ENCODE data around the gene OSBPL9.
"Not testable (repeated sequence)": the region's sequence is repeated elsewhere in the genome, so short reads cannot be mapped to it uniquely, and the experiment has no call there.

OSBPL9 gene

DNA sequence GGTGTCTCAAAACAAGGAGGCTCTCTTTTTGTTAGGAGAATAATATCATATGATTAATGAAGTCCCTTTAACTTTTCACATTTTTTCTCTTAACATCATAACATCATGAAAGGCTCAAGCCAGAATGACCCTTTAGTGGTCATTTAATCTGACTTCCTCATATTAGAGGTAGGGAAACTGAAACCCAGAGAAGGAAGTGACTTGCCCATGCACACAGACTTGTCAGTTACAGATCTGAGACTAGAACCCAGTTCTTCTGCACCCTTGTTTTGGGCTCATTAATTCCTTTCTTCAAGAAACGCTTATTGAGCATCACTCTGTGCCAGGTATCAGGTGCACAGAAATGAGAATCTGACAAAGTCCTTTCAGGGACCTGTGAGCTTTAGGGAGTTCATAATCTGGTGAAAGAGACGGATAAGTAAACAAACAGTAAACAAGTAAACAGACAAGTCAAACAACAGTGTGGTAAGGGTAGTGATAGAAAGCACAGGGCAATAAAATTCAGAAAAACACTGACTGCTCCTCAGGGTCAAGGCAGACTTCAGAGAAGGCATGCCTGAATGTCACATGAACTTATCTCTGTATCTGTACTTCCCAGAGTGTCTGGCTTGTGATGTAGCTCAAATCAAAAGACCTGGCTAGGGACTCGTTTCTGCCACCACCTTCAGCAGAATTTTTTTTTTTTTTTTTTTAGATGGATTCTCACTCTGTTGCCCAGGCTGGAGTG, 38.3 kb upstream of the OSBPL9 start:
- peaks cover 8% of the 10 kb centered on the region for H3K4me1 ChIP-seq (ENCODE audit: control insufficient read depth, insufficient read depth, low read length)
- H3K36me3 ChIP-seq (ENCODE audit: control insufficient read depth, insufficient read depth, low read length) = no peaks in the 10 kb centered on the region
- H3K9me3 ChIP-seq (ENCODE audit: control insufficient read depth, low read length) = no peaks in the 10 kb centered on the region
- H3K4me3 ChIP-seq (ENCODE audit: low read length) = no peak overlapping the region
- no peak overlapping the region for H3K9ac ChIP-seq (ENCODE audit: low read length)
- H3K27me3 ChIP-seq (ENCODE audit: control insufficient read depth, insufficient read depth, low read length) = no peaks in the 10 kb centered on the region

DNA sequence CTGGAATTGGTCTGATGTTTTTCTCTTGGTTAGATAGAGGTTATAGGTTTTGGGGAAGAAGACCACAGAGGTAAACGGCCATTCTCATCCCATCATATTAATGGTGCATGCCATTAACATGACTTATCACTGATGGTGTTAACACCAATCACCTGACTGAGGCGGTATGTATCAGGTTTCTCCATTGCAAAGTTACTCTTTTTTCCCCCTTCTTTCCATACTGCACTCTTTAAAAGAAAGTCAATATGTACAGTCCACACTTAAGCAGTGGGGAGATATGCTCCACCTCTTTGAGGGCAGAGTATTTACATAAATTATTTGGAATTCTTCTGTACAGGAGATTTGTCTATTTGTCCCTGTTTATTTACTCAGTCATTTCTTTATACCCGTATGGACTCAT, 35.7 kb upstream of the OSBPL9 start:
- no peaks in the 10 kb centered on the region for H3K36me3 ChIP-seq (ENCODE audit: control insufficient read depth, insufficient read depth, low read length)
- H3K4me3 ChIP-seq (ENCODE audit: low read length) = no peak overlapping the region
- no peak overlapping the region for H3K9ac ChIP-seq (ENCODE audit: low read length)
- H3K4me1 ChIP-seq (ENCODE audit: control insufficient read depth, insufficient read depth, low read length) = peaks cover 8% of the 10 kb centered on the region
- H3K9me3 ChIP-seq (ENCODE audit: control insufficient read depth, low read length) = no peaks in the 10 kb centered on the region
- no peaks in the 10 kb centered on the region for H3K27me3 ChIP-seq (ENCODE audit: control insufficient read depth, insufficient read depth, low read length)

DNA sequence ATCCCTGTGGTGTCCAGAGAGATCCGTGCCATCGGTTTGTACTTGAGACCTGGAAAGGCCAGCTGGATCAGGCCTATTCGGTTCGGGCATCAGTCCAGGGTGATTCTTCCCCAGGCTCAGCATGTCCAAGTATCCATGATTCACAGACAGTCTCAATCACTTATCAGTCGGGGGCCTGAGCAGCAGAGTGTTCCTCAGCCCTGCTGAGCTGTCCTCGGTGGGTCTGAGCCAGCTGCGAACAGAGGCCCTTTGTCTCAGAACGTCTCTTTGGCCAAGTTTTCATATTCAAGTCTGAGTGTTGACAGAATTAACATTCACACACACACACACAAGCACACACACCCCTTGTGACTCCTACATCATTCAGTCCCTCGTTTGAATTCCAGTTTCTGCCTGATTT, 33.4 kb upstream of the OSBPL9 start:
- no peak overlapping the region for H3K9ac ChIP-seq (ENCODE audit: low read length)

DNA sequence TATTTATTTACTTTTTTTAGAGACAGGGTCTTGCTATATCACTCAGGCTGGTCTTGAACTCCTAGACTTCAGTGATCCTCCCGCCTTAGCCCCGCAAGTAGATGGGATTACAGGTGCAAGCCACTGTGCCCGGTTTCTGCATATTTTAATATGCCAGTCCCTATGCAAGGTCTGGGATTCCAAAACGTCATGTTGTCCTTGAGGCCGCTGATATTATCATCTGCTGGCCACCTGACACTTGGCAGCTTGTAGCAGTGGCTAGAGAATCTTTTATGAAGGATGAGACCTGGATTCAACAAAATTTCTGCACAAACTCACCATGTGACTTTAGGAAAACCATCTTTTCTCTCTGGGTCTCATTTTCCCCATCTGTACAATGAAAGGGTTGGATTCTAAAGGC, 32.9 kb upstream of the OSBPL9 start:
- Histone ChIP-seq H3K4me3 (ENCODE audit: low read length) (no peak overlapping the region), H3K27me3 (ENCODE audit: control insufficient read depth, insufficient read depth, low read length) (no peaks in the 10 kb centered on the region), H3K4me1 (ENCODE audit: control insufficient read depth, insufficient read depth, low read length) (peaks cover 4% of the 10 kb centered on the region), H3K36me3 (ENCODE audit: control insufficient read depth, insufficient read depth, low read length) (no peaks in the 10 kb centered on the region), H3K9ac (ENCODE audit: low read length) (no peak overlapping the region), H3K9me3 (ENCODE audit: control insufficient read depth, low read length) (no peaks in the 10 kb centered on the region)

More for the DNA sequence above, 33.4 kb upstream of the OSBPL9 start:
- H3K9me3 ChIP-seq (ENCODE audit: control insufficient read depth, low read length) = no peaks in the 10 kb centered on the region
- no peak overlapping the region for H3K4me3 ChIP-seq (ENCODE audit: low read length)
- no peaks in the 10 kb centered on the region for H3K27me3 ChIP-seq (ENCODE audit: control insufficient read depth, insufficient read depth, low read length)
- peaks cover 7% of the 10 kb centered on the region for H3K4me1 ChIP-seq (ENCODE audit: control insufficient read depth, insufficient read depth, low read length)
- H3K36me3 ChIP-seq (ENCODE audit: control insufficient read depth, insufficient read depth, low read length) = no peaks in the 10 kb centered on the region

DNA sequence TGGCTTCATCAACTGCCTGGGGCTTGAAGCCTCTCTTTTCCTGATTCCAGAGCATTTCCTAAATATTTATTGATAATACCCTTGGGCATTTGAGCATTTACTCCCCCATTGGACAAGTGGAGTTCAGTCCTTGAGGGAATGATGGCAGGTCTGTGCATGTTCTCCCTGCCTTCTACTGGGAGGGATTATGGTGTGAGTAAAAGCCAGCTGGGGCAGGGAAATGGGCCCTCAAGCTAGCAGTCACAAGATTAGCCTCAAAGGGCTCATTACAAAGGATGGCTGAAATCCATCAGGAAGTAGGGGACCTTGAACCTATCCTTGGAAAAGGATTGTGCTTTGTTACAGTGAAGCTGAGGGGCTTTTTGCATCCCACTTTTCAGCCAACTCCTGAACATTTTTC, 24.2 kb upstream of the OSBPL9 start:
- Histone ChIP-seq H3K4me3 (ENCODE audit: low read length) (no peak overlapping the region), H3K9ac (ENCODE audit: low read length) (no peak overlapping the region), H3K27me3 (ENCODE audit: control insufficient read depth, insufficient read depth, low read length) (no peaks in the 10 kb centered on the region)

DNA sequence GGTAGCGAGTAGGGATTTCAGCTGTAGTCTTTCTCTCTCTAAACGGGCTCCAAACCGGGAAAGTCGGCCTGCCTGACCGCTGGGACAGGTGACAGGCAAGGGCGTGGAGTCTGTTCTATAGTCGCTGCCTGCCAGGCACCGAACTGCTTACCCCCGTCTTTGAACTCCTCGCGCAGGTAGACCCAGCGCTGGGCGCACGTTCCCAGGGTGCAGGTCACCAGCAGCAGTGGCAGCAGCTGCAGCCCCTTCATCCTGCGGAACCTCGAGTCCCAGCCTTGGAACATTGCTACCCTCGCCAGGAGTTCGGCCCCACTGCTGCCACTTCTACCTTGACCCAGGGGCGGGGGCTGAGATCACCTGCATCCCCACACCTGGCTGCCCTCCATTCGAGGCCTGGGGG, 22.2 kb upstream of the OSBPL9 start:
- Histone ChIP-seq H3K9ac (ENCODE audit: low read length) (no peak overlapping the region), H3K4me1 (ENCODE audit: control insufficient read depth, insufficient read depth, low read length) (no peaks in the 10 kb centered on the region), H3K27me3 (ENCODE audit: control insufficient read depth, insufficient read depth, low read length) (peaks cover 3% of the 10 kb centered on the region), H3K4me3 (ENCODE audit: low read length) (no peak overlapping the region), H3K36me3 (ENCODE audit: control insufficient read depth, insufficient read depth, low read length) (no peaks in the 10 kb centered on the region), H3K9me3 (ENCODE audit: control insufficient read depth, low read length) (no peaks in the 10 kb centered on the region)

More for the DNA sequence above, 24.2 kb upstream of the OSBPL9 start:
- no peaks in the 10 kb centered on the region for H3K36me3 ChIP-seq (ENCODE audit: control insufficient read depth, insufficient read depth, low read length)
- H3K4me1 ChIP-seq (ENCODE audit: control insufficient read depth, insufficient read depth, low read length) = no peaks in the 10 kb centered on the region
- H3K9me3 ChIP-seq (ENCODE audit: control insufficient read depth, low read length) = no peaks in the 10 kb centered on the region

DNA sequence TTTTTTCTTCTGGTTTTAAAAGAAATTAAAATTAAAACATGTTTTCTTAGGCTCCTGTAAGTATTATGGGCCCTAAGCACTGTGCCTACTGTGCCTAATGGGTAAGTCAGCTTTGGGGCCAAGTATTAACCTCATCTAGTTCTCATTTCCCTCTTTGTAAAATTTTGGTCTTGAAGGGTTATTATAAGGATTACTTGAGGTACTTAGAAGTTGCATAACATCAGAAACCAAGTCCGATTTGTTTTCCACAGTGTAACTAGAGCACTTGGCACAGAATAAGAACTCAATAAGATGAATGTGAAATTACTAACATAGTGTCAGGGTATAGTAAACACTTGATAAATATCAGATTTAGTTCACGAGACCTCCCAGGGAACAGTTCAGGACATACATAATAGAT, 16.4 kb upstream of the OSBPL9 start:
- no peak overlapping the region for H3K4me3 ChIP-seq (ENCODE audit: low read length)
- H3K36me3 ChIP-seq (ENCODE audit: control insufficient read depth, insufficient read depth, low read length) = no peaks in the 10 kb centered on the region
- H3K9me3 ChIP-seq (ENCODE audit: control insufficient read depth, low read length) = no peaks in the 10 kb centered on the region

DNA sequence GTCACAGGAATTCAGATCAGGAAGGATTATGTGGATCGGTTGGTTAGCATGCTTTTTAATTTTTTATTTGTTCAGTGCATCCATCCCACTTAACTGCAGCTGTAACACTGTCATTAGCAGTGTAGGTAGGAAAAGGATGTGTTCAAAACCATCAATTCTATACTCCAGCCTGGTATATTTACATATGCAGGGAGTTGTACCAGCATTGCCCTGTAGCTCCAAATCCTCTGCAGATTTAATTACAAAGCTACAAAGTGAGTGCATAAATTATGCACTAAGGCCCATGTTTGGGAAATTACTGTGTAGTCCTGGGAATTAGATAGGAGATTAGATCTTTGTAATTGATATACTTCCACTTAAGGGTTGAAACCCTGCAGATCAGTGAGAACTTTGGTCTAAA, 15.9 kb upstream of the OSBPL9 start:
- Histone ChIP-seq H3K9ac (ENCODE audit: low read length) (no peak overlapping the region), H3K36me3 (ENCODE audit: control insufficient read depth, insufficient read depth, low read length) (no peaks in the 10 kb centered on the region), H3K27me3 (ENCODE audit: control insufficient read depth, insufficient read depth, low read length) (peaks cover 3% of the 10 kb centered on the region), H3K4me3 (ENCODE audit: low read length) (no peak overlapping the region), H3K4me1 (ENCODE audit: control insufficient read depth, insufficient read depth, low read length) (no peaks in the 10 kb centered on the region), H3K9me3 (ENCODE audit: control insufficient read depth, low read length) (no peaks in the 10 kb centered on the region)

More for the DNA sequence above, 16.4 kb upstream of the OSBPL9 start:
- H3K27me3 ChIP-seq (ENCODE audit: control insufficient read depth, insufficient read depth, low read length) = peaks cover 3% of the 10 kb centered on the region
- H3K9ac ChIP-seq (ENCODE audit: low read length) = no peak overlapping the region
- H3K4me1 ChIP-seq (ENCODE audit: control insufficient read depth, insufficient read depth, low read length) = no peaks in the 10 kb centered on the region

DNA sequence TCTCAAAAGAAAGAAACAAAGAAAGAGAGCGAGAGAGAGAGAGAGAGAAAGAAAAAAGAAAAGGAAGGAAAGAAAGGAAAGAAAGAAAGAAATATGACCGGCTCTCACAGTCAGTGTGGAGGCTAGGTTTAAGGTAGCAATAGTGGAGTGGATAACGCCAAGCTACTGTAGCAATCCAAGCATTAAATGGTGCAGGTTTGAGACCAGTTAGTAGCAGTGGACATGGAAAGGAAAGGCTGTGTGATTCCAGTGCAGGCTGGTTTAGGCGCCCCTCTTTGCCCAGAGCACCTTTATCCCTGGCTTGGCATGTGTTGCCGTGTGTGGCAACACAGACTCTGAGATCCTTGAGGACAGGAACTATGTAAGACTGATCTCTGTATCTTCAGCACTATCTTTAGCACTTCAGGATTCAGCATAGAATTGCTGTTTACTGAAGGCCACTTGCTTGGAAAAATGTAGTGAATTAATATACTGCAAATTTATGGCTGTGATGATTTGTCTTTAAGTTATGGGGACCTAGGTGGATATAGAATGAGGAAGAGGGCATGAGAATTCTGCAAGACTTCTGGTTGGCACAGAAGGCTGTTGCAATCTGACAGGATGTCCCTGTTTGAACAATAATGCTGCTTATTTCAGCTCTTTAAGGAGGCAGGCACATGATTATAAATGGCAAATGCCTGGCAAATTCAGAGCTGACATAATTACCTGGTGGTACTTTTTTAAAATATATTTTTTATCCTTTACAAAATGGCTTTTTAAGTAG, 10.8 kb upstream of the OSBPL9 start:
- H3K4me1 ChIP-seq (ENCODE audit: control insufficient read depth, insufficient read depth, low read length) = no peaks in the 10 kb centered on the region
- no peak overlapping the region for H3K9ac ChIP-seq (ENCODE audit: low read length)
- no peak overlapping the region for H3K4me3 ChIP-seq (ENCODE audit: low read length)
- no peaks in the 10 kb centered on the region for H3K36me3 ChIP-seq (ENCODE audit: control insufficient read depth, insufficient read depth, low read length)
- H3K9me3 ChIP-seq (ENCODE audit: control insufficient read depth, low read length) = no peaks in the 10 kb centered on the region
- H3K27me3 ChIP-seq (ENCODE audit: control insufficient read depth, insufficient read depth, low read length) = no peaks in the 10 kb centered on the region

DNA sequence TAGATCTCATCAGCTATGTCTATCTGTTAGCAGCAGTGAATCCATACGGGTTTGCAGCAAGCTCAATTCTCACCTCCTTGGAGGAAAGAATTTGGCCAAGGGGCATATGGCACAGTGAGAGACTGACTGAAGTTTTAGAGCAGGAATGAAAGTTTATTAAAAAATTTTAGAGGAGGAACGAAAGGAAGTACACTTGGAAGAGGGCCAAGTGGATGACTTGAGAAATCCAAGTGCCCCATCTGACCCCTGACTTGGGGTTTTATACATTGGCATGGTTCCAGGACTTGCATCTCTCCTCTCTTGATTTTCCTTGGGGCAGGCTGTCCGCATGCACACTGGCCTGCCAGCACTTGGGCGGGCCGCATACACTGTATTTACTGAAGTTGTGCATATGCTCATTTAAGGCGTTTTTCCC, 9.2 kb upstream of the OSBPL9 start:
- no peaks in the 10 kb centered on the region for H3K36me3 ChIP-seq (ENCODE audit: control insufficient read depth, insufficient read depth, low read length)
- H3K9ac ChIP-seq (ENCODE audit: low read length) = no peak overlapping the region
- H3K4me1 ChIP-seq (ENCODE audit: control insufficient read depth, insufficient read depth, low read length) = no peaks in the 10 kb centered on the region
- no peak overlapping the region for H3K4me3 ChIP-seq (ENCODE audit: low read length)
- H3K9me3 ChIP-seq (ENCODE audit: control insufficient read depth, low read length) = no peaks in the 10 kb centered on the region
- H3K27me3 ChIP-seq (ENCODE audit: control insufficient read depth, insufficient read depth, low read length) = no peaks in the 10 kb centered on the region

DNA sequence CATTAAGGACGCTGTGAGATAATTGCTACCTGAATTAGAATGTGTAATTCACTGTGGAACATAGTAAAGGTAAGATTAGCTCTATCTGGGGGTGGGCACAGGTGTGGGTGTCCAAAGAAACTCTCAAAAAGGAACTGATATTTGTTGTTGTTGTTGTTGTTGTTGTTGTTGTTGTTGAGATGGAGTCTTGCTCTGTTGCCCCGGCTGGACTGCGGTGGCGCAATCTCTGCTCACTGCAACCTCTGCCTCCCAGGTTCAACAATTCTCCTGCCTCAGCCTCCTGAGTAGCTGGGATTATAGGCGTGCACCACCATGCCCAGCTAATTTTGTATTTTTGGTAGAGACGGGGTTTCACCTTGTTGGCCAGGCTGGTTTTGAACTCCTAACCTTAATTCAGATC, 6.8 kb upstream of the OSBPL9 start:
- not testable (repeated sequence) for H3K4me1 ChIP-seq (ENCODE audit: control insufficient read depth, insufficient read depth, low read length); H3K27me3 ChIP-seq (ENCODE audit: control insufficient read depth, insufficient read depth, low read length); H3K36me3 ChIP-seq (ENCODE audit: control insufficient read depth, insufficient read depth, low read length); H3K4me3 ChIP-seq (ENCODE audit: low read length); H3K9ac ChIP-seq (ENCODE audit: low read length); H3K9me3 ChIP-seq (ENCODE audit: control insufficient read depth, low read length)

DNA sequence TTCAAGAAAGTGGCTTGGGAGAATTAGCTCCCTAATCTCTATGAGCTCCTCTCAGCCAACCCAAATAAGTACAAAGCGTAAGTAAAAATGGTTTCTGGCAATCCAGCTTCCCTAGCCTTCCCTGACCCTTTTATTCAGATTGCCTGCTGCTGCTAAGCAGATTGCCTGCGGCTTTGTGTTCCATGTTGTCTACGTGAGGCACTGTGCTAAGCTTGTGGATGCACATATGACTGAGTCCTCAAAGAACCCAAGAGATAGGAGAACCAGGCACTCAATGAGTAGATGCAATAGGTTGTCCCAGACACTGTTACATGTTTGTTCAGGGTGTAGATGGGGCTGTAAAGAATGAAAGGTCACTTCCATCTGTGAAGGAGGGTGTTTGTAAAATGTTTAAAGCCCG, 6.3 kb upstream of the OSBPL9 start:
- no peaks in the 10 kb centered on the region for H3K9me3 ChIP-seq (ENCODE audit: control insufficient read depth, low read length)
- no peak overlapping the region for H3K9ac ChIP-seq (ENCODE audit: low read length)

More for the DNA sequence above, 6.3 kb upstream of the OSBPL9 start:
- H3K36me3 ChIP-seq (ENCODE audit: control insufficient read depth, insufficient read depth, low read length) = no peaks in the 10 kb centered on the region
- no peaks in the 10 kb centered on the region for H3K4me1 ChIP-seq (ENCODE audit: control insufficient read depth, insufficient read depth, low read length)
- no peak overlapping the region for H3K4me3 ChIP-seq (ENCODE audit: low read length)
- no peaks in the 10 kb centered on the region for H3K27me3 ChIP-seq (ENCODE audit: control insufficient read depth, insufficient read depth, low read length)

Data from mucosa of stomach (tissue), 1 donor.